Testis (tissue), 3 donors: Measurements from ENCODE around the gene MBD3L3. TPM values are rescaled to one million over a fixed set of nuclear protein-coding genes. Genes with fewer than 3 reads are reported as not detected.
"Not testable (repeated sequence)": the region's sequence is repeated elsewhere in the genome, so short reads cannot be mapped to it uniquely, and the experiment has no call there.

Experiments used
- DNase-seq: peaks from one replicate; pipeline ENCODE4 v3.0.0-alpha.2; 2019
- H3K27ac ChIP-seq, 2 donors: fragments of 200-600 bp; sonication (generic); one replicate each; pipeline ENCODE4 v1.5.1; 2019
- H3K27me3 ChIP-seq: fragments of 200-600 bp; sonication (generic); one replicate; pipeline ENCODE4 v1.5.1; 2019
- H3K36me3 ChIP-seq: fragments of 200-600 bp; sonication (generic); one replicate; pipeline ENCODE4 v1.5.1; 2017; ENCODE audit warnings: low read depth; ENCODE audit errors: missing control alignments
- H3K4me1 ChIP-seq: fragments of 200-600 bp; sonication (generic); one replicate; pipeline ENCODE4 v1.5.1; 2019
- H3K4me3 ChIP-seq, 2 donors: fragments of 200-600 bp; sonication (generic); one replicate each; pipeline ENCODE4 v1.5.1; 2017 to 2019
- H3K9me3 ChIP-seq: fragments of 200-600 bp; sonication (generic); one replicate; pipeline ENCODE4 v1.5.1; 2017
- CTCF ChIP-seq, 3 experiments: fragments of 450-650 bp in 2 of 3; fragments of 200-600 bp in 1 of 3; sonication (generic) in 1 of 3; IDR thresholded peaks; one replicate each; pipeline ENCODE4 v1.5.1; 2016 to 2019; ENCODE audit warnings: antibody characterized with exemption in 3 of 3, mild to moderate bottlenecking in 2 of 3, moderate library complexity in 1 of 3
- POLR2A ChIP-seq: fragments of 450-650 bp; IDR thresholded peaks from one replicate; pipeline ENCODE4 v1.6.1; 2017; ENCODE audit warnings: antibody characterized with exemption, mild to moderate bottlenecking, moderate library complexity
- WGBS, 2 donors: methylation state at CpG; one replicate each; pipeline ENCODE4 v1.1.5; 2018; 5-methylcytosine and 5-hydroxymethylcytosine counted together
- intact Hi-C: fragments of 100-400 bp; cut with DNase I; formaldehyde crosslinking; loops from one replicate; pipeline ENCODE4 v1.15.1; 2023; ENCODE audit warnings: low total_unique reads
- polyA plus RNA-seq: library from polyadenylated mRNA; stranded (reverse); fragments of 350-450 nt; fragmentation: Illumina TruSeq; extraction: RNeasy Lipid Tissue Mini Kit (QIAGEN cat#74804); gene quantifications from one replicate; pipeline ENCODE4 v1.2.3, GENCODE V29; 2014; ENCODE audit warnings: low read depth, low replicate concordance; ENCODE audit not compliant: insufficient read depth
- total RNA-seq, 2 donors: library from RNA; depleted of rRNA; stranded (reverse); fragments of >200 nt; gene quantifications; one replicate each; pipeline ENCODE4 v1.2.3, GENCODE V29; 2016

The MBD3L3 gene
- total and polyA plus RNA-seq, 3 donors from 2014 or later, result 2.2 to 2.6 TPM; not detected in 1

- H3K4me1 ChIP-seq, result peaks cover 4% of the 10 kb centered on the region
- no peak overlapping the region for H3K4me3 ChIP-seq
- WGBS, 2 donors, result 75% methylated on average over 2 of the region's 2 CpGs
- H3K27ac ChIP-seq, result no peak overlapping the region
- intact Hi-C loops, result no loop called here
- H3K27me3 ChIP-seq, result no peaks in the 10 kb centered on the region
- no peaks in the 10 kb centered on the region for H3K9me3 ChIP-seq
- H3K36me3 ChIP-seq, result no peaks in the 10 kb centered on the region
- no peak for DNase-seq
- TF ChIP-seq CTCF (IDR thresholded peaks at IDR 0.05) (no peak), POLR2A (no peak)
These were observed 9.2 kb upstream of the MBD3L3 start for GRCh38 chr19:7067716-7068115.

GRCh38 chr19:7067122-7067521 lies 8.6 kb upstream of the MBD3L3 start:
- H3K4me3 ChIP-seq, H3K9me3 ChIP-seq, H3K36me3 ChIP-seq, intact Hi-C loops, H3K27ac ChIP-seq, H3K4me1 ChIP-seq, H3K27me3 ChIP-seq: not testable (repeated sequence)
- DNase-seq, result peak; percentile 76
- 44% methylated on average over 13 of the region's 13 CpGs for whole genome bisulfite sequencing, 2 donors

GRCh38 chr19:7063764-7064418 lies 5.4 kb upstream of the MBD3L3 start:
- no peaks in the 10 kb centered on the region for H3K27me3 ChIP-seq
- TF ChIP-seq POLR2A (no peak), CTCF (IDR thresholded peaks at IDR 0.05) (no peak)
- DNase-seq, result no peak
- no peak overlapping the region for H3K4me3 ChIP-seq
- H3K27ac ChIP-seq, result no peak overlapping the region
- no peaks in the 10 kb centered on the region for H3K4me1 ChIP-seq
- intact Hi-C loops, result no loop called here
- no peaks in the 10 kb centered on the region for H3K36me3 ChIP-seq
- H3K9me3 ChIP-seq, result no peaks in the 10 kb centered on the region
- 86 to 94% methylated on average over 9 of the region's 9 CpGs for WGBS, 2 donors

GRCh38 chr19:7063339-7063738 lies 4.9 kb upstream of the MBD3L3 start:
- intact Hi-C loops, result no loop called here
- TF ChIP-seq POLR2A, result no peak
- no peak for TF ChIP-seq CTCF (IDR thresholded peaks at IDR 0.05)
- no peaks in the 10 kb centered on the region for H3K4me1 ChIP-seq
- H3K27ac ChIP-seq, result no peak overlapping the region
- WGBS, 2 donors, result 75 to 79% methylated on average over 4 of the region's 4 CpGs
- no peaks in the 10 kb centered on the region for H3K9me3 ChIP-seq
- no peaks in the 10 kb centered on the region for H3K27me3 ChIP-seq
- H3K36me3 ChIP-seq, result no peaks in the 10 kb centered on the region
- no peak overlapping the region for H3K4me3 ChIP-seq
- no peak for DNase-seq

DNA sequence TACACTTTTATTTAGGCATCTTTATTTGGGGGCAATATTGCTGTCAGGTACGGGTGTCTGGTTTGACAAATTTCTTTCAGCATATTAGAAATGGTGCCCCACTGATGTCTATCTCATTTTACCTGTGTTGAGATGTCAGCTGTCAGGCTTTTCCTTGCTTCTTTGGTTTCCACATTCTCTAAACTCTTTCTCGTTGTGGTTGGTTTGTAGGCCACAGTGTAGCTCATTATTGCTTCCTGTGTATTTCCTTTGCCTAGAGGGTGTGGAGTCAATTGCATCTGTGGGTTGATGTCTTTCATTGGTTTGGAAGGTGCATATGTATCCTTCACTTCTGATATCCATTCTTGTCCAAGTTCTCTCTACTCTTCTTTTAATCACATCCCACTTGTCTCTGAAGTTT lies 1.5 kb upstream of the MBD3L3 start:
- H3K4me1 ChIP-seq, H3K4me3 ChIP-seq, H3K27me3 ChIP-seq, H3K9me3 ChIP-seq, DNase-seq, intact Hi-C loops, H3K36me3 ChIP-seq, H3K27ac ChIP-seq: not testable (repeated sequence)
- 39 to 73% methylated on average over 1 to 2 of the region's 2 CpGs for WGBS, 2 donors

GRCh38 chr19:7056371-7056770 lies 2.1 kb downstream of the MBD3L3 start:
- intact Hi-C loops, H3K27me3 ChIP-seq, H3K36me3 ChIP-seq: not testable (repeated sequence)

GRCh38 chr19:7055679-7056078 lies 2.8 kb downstream of the MBD3L3 start:
- 94 to 100% methylated on average over 3 to 14 of the region's 14 CpGs for WGBS, 2 donors
- H3K27me3 ChIP-seq, H3K27ac ChIP-seq, H3K36me3 ChIP-seq, H3K4me3 ChIP-seq, H3K9me3 ChIP-seq, intact Hi-C loops, DNase-seq, H3K4me1 ChIP-seq: not testable (repeated sequence)

More at GRCh38 chr19:7056371-7056770, 2.1 kb downstream of the MBD3L3 start:
- 78 to 88% methylated on average over 5 to 9 of the region's 16 CpGs for WGBS, 2 donors
- DNase-seq, H3K27ac ChIP-seq, H3K9me3 ChIP-seq, H3K4me3 ChIP-seq, H3K4me1 ChIP-seq: not testable (repeated sequence)

- intact Hi-C loops, DNase-seq, H3K4me3 ChIP-seq, H3K4me1 ChIP-seq, H3K27me3 ChIP-seq, H3K36me3 ChIP-seq, H3K9me3 ChIP-seq, H3K27ac ChIP-seq: not testable (repeated sequence)
- 91 to 94% methylated on average over 10 to 14 of the region's 14 CpGs for WGBS, 2 donors
These were observed 3.7 kb downstream of the MBD3L3 start for GRCh38 chr19:7054635-7055368.

DNA sequence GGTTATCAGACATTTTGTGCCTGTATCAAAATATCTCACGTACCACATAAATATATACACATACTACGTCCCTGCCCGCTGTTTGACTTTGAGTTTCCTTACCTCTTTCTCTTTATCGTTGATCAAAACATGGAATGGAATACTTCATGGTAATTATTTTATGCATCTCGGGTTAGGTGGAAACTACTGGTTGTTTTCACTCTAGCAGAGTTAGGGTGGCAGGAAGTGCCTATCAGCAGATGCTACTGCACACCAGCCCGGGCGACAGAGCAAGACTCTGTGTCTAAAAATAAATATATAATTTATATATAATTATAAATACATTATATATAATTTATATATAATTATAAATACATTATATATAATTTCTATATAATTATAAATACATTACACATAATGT lies 5.6 kb downstream of the MBD3L3 start:
- 89 to 91% methylated on average over 7 of the region's 7 CpGs for WGBS, 2 donors
- not testable (repeated sequence) for H3K27me3 ChIP-seq, DNase-seq

More for the DNA sequence above, 5.6 kb downstream of the MBD3L3 start:
- H3K27ac ChIP-seq, H3K36me3 ChIP-seq, H3K9me3 ChIP-seq, H3K4me1 ChIP-seq, H3K4me3 ChIP-seq, intact Hi-C loops: not testable (repeated sequence)
